ENCODE data around the gene TEX14.

- TF ChIP-seq, protein P1, sequence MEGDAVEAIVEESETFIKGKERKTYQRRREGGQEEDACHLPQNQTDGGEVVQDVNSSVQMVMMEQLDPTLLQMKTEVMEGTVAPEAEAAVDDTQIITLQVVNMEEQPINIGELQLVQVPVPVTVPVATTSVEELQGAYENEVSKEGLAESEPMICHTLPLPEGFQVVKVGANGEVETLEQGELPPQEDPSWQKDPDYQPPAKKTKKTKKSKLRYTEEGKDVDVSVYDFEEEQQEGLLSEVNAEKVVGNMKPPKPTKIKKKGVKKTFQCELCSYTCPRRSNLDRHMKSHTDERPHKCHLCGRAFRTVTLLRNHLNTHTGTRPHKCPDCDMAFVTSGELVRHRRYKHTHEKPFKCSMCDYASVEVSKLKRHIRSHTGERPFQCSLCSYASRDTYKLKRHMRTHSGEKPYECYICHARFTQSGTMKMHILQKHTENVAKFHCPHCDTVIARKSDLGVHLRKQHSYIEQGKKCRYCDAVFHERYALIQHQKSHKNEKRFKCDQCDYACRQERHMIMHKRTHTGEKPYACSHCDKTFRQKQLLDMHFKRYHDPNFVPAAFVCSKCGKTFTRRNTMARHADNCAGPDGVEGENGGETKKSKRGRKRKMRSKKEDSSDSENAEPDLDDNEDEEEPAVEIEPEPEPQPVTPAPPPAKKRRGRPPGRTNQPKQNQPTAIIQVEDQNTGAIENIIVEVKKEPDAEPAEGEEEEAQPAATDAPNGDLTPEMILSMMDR (IDR thresholded peaks at IDR 0.05), result no peak
- TF ChIP-seq POLR2A (IDR thresholded peaks at IDR 0.05), result no peak
Measured at GRCh38 chr17:58583486-58583885, 108.4 kb downstream of the TEX14 start.
